GM13976 (cell line): Measurements from ENCODE around the gene LRRC3B.
"Not testable (repeated sequence)": the region's sequence is repeated elsewhere in the genome, so short reads cannot be mapped to it uniquely, and the experiment has no call there.

ENCODE experiments used
- DNase-seq: peaks from one replicate; pipeline ENCODE4 v3.0.0; 2012; ENCODE audit warnings: low spot score
- in situ Hi-C: fragments of 300-500 bp; cut with MboI; formaldehyde crosslinking; loops from one replicate; pipeline ENCODE4 v1.12.0; 2022; ENCODE audit warnings: low sequenced_read_pairs, mixed read lengths, inconsistent platforms; ENCODE audit not compliant: unreplicated experiment
- TF ChIP-seq, protein P1 (sequence below): IDR thresholded peaks from 2 replicates; pipeline ENCODE4 v1.5.1; 2012; ENCODE audit warnings: borderline replicate concordance, mild to moderate bottlenecking; ENCODE audit not compliant: insufficient read depth; ENCODE audit errors: extremely low read depth, missing control alignments, control extremely low read depth

Gene LRRC3B

DNA sequence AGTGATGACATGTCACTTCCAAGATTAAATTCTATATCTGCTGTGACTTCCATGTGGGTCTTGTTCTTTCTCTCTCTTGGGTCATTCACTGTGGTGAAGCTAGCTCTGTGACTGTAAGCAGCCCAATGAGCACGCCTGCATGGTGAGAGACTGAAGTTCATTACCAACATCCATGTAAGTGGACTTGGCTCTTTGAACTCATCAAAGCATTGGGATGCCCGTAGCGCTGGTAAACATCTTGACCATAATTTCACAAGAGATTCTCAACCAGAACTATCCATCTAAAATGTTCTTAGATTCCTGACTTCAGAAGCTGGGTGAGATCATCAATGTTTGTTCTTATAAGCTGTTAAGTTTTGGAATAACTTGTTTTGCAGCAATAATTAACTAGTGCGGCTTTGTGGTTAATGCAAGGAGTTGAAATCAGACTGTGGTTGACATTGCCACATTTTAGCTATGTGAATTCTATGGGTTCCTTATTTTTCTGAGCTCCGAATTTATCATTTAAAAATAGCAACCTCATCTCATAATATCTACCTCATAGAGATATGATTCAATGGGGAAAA lies 31.6 kb upstream of the LRRC3B start:
- TF ChIP-seq, protein P1, sequence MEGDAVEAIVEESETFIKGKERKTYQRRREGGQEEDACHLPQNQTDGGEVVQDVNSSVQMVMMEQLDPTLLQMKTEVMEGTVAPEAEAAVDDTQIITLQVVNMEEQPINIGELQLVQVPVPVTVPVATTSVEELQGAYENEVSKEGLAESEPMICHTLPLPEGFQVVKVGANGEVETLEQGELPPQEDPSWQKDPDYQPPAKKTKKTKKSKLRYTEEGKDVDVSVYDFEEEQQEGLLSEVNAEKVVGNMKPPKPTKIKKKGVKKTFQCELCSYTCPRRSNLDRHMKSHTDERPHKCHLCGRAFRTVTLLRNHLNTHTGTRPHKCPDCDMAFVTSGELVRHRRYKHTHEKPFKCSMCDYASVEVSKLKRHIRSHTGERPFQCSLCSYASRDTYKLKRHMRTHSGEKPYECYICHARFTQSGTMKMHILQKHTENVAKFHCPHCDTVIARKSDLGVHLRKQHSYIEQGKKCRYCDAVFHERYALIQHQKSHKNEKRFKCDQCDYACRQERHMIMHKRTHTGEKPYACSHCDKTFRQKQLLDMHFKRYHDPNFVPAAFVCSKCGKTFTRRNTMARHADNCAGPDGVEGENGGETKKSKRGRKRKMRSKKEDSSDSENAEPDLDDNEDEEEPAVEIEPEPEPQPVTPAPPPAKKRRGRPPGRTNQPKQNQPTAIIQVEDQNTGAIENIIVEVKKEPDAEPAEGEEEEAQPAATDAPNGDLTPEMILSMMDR, result no peak
- no peak for DNase-seq
- in situ Hi-C loops, result no loop called here

DNA sequence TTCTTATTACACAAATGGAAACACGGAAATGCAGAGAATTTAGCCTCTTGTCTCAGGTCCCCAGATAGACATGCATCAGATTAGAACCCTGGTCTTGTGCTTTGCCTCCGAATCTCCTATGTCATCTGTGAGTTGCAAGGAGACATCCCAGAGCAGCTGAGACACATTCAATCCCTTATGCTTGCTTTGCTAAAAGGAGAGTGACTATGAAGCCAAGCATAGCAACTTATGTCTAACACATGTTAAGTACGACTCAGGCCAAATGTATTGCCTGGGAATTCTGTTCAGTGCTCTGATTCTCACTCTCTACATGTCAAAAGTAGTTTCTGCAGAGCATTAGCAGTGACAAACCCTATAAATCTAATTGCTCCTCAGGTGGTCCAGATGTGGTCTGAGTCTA lies 30.6 kb upstream of the LRRC3B start:
- DNase-seq, result no peak
- in situ Hi-C loops, result no loop called here
- TF ChIP-seq, protein P1, result no peak

DNA sequence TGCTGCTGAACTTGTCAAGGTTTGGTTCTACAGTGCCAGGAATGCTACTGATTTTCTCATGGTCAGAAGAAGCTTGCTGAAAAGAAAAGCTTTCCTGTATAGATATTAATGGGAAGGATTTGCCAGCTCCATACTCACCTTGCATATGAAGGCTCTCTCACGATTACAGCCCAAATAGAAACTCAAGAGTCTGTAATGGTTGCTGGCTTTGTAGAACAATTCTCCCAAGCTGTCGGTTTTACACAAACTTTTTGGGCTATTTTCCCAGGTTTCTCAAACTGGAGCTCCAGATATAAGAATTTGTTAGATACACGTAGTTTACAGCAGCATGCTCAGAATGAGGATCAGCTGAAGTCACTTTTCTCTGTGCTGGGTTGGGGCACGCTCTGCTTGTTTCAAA lies 30.1 kb upstream of the LRRC3B start:
- TF ChIP-seq, protein P1, result no peak
- in situ Hi-C loops, result no loop called here
- no peak for DNase-seq

DNA sequence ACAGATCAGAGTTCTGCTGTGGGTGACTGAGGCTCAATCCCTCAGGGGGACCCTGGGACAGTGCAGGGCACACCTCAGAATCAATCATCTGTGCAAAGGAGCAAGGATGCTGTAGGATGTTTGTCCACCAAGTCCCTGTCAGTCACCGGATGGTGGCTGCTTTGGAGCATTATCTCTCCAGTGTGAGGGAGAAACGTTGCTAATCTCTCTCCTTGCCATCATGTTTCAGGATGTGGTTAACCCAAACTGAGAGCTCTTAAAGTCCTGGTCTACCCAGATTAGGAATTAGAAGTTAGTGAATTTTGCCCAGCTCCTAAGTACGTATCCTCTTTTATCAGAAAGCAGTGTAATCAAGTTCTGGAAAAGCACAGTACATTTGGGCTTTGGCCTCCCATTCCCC lies 26.2 kb upstream of the LRRC3B start:
- in situ Hi-C loops, result no loop called here
- no peak for DNase-seq
- TF ChIP-seq, protein P1, result no peak

DNA sequence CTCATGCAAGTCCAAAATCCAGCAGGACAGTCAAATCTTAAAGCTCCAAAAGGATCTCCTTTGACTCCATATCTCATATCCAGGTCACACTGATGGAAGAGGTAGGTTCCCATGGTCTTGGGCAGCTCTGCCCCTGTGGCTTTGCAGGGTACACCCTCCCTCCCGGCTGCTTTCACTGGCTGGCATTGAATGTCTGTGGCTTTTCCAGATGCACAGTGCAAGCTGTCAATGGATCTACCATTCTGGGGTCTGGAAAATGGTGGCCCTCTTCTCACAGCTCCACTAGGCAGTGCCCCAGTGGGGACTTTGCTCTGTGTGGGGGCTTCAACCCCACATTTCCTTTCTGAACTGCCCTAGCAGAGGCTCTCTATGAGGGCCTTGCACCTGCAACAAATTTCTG lies 19.3 kb upstream of the LRRC3B start:
- in situ Hi-C loops, result not testable (repeated sequence)

DNA sequence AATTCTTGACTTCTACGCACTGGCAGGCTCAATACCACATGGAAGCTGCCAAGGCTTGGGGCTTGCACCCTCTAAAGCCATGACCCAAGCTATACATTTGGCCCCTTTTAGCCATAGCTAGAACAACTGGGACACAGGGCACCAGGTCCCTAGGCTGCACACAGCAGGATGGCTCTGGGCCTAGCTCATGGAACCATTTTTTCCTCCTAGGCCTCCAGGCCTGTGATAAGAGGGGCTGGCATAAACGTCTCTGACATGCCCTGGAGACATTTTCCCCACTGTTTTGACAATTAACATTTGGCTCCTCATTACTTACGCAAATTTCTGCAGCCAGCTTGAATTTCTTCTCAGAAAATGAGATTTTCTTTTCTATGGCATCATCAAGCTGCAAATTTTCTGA lies 18.8 kb upstream of the LRRC3B start:
- in situ Hi-C loops, DNase-seq: not testable (repeated sequence)

More for the DNA sequence above, 19.3 kb upstream of the LRRC3B start:
- not testable (repeated sequence) for DNase-seq

DNA sequence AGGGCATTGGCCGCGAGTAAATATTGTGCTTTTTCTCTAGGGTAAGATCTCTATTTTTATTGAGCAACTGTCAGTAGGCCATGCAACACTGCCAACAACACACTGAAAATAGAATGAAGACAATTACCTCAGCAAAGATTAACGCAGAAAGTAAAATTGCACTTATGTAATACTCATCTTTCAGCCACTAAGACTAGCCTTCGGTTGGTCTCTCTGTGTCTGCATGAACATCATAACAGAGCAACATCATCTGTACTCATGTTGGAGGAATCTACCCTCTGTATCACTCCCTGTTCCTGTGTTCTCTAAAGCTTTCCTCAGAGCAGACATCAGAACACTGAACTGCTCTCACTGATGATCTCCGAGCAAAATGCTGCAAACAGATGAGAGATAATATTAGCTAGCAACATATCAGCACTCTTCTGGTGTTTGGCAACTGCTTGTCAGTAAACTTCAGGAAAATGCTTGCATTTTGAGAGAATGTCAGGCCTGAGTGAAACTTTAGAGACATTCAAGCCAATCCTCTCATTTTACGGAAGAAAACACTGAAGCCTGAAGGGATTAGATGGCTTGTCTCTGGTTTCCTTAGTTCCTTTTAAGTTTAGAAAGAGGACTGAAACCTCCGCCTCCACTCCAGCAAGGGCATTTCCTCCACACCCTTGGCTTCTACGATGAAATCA lies 8.4 kb upstream of the LRRC3B start:
- TF ChIP-seq, protein P1, result no peak
- DNase-seq, result no peak
- in situ Hi-C loops, result no loop called here
